NCI-H748 treated with DMSO at 0.1 percent for 48 hours (cell line): ENCODE data around the gene PDZK1IP1.

Experiments
- DNase-seq: peaks from one replicate; lab custom pipeline; 2025; lab: John Stamatoyannopoulos, UW

The PDZK1IP1 gene

GRCh38 chr1:47137925-47138615, 51.8 kb downstream of the PDZK1IP1 start:
- no peak for DNase-seq

GRCh38 chr1:47137198-47137597, 52.6 kb downstream of the PDZK1IP1 start, which contains the start of gene CYP4A22:
TSS of gene CYP4A22 (plus strand) at chr1:47137441. CDS start at chr1:47137486, 45 bp downstream.
- DNase-seq: no peak
